Tibial nerve (tissue), 4 donors: ENCODE data around the gene FFAR2. TPM values are rescaled to one million over a fixed set of nuclear protein-coding genes. Genes with fewer than 3 reads are reported as not detected.

Source experiments
- DNase-seq, 2 donors: peaks; one replicate each; pipeline ENCODE4 v3.0.0-alpha.2; 2019; ENCODE audit warnings: low spot score in 2 of 2
- H3K27ac ChIP-seq, 4 donors: fragments of 200-600 bp; sonication (generic) in 3 of 4; one replicate each; pipeline ENCODE4 v1.5.1; 2017 to 2019; ENCODE audit warnings: mild to moderate bottlenecking in 1 of 4
- H3K27me3 ChIP-seq, 2 donors: fragments of 200-600 bp; sonication (generic) in 1 of 2; one replicate each; pipeline versions ENCODE4 v1.5.1 to v1.6.0; 2017 to 2019
- H3K36me3 ChIP-seq, 3 donors: fragments of 200-600 bp; sonication (generic); one replicate each; pipeline ENCODE4 v1.5.1; 2018 to 2019
- H3K4me1 ChIP-seq, 4 donors: fragments of 200-600 bp; sonication (generic) in 3 of 4; one replicate each; pipeline ENCODE4 v1.5.1; 2017 to 2019
- H3K4me3 ChIP-seq, 4 donors: fragments of 200-600 bp; sonication (generic) in 3 of 4; one replicate each; pipeline ENCODE4 v1.5.1; 2017 to 2019; ENCODE audit warnings: mild to moderate bottlenecking in 1 of 4, moderate library complexity in 1 of 4
- H3K9me3 ChIP-seq, 4 donors: fragments of 200-600 bp; sonication (generic) in 3 of 4; one replicate each; pipeline ENCODE4 v1.5.1; 2017 to 2019
- CTCF ChIP-seq, 5 experiments: fragments of 200-600 bp in 3 of 5; fragments of 450-650 bp in 2 of 5; sonication (generic) in 3 of 5; IDR thresholded peaks; one replicate each; pipeline ENCODE4 v1.5.1; 2016 to 2019; ENCODE audit warnings: antibody characterized with exemption in 5 of 5, mild to moderate bottlenecking in 3 of 5, moderate library complexity in 2 of 5
- EP300 ChIP-seq, 2 donors: sonication (generic); formaldehyde crosslinking; IDR thresholded peaks; one replicate each; pipeline ENCODE4 v1.6.1; 2017; ENCODE audit warnings: antibody characterized with exemption in 2 of 2, mild to moderate bottlenecking in 1 of 2
- POLR2A ChIP-seq, 2 donors: fragments of 450-650 bp; IDR thresholded peaks; one replicate each; pipeline ENCODE4 v1.6.1; 2017; ENCODE audit warnings: antibody characterized with exemption in 2 of 2, mild to moderate bottlenecking in 2 of 2, moderate library complexity in 2 of 2
- WGBS, 2 donors: methylation state at CpG; one replicate each; pipeline ENCODE4 v1.1.5; 2018; 5-methylcytosine and 5-hydroxymethylcytosine counted together
- total RNA-seq, 4 donors: library from RNA; depleted of rRNA; stranded (reverse); fragments of >200 nt; gene quantifications; one replicate each; pipeline ENCODE4 v1.1.0, GENCODE V29; 2016

Gene FFAR2
- total RNA-seq, 4 donors from 2014 or later: 0.22 TPM; not detected in 3

DNA sequence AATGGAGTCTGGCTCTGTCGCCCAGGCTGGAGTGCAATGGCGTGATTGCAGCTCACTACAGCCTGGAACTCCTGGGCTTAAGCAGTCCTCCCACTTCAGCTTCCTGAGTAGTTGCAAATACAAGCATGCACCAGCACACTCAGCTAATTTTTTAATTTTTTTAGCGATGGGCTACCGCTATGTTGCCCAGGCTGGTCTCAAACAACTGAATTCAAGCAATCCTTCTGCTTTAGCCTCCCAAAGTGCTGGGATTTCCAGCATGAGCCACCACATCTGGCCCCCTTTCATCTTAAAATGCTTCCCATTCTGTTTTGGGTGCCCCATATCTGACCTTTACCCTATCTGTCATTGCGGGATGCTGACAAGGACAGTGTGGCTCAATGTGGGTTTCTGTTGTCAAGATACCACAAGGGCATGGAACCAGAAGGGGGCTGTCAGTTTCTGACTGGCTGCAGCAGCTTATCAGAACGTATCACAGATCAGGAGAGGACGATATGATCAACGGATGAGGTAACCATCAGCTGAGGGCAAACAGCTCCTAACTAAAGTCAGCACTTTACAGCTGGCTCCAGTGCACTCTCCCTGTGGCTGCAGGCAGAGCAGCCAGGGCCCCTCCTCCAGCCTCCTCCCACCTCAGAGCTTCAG, 44.8 kb upstream of the FFAR2 start:
- TF ChIP-seq EP300 (IDR thresholded peaks at IDR 0.05) (no peak), CTCF (IDR thresholded peaks at IDR 0.05) (no peak), POLR2A (IDR thresholded peaks at IDR 0.05) (no peak)
- H3K4me3 ChIP-seq: no peak overlapping the region
- 87 to 90% methylated on average over 8 of the region's 8 CpGs for whole genome bisulfite sequencing, 2 donors
- no peaks in the 10 kb centered on the region for H3K9me3 ChIP-seq
- H3K4me1 ChIP-seq: no peaks in the 10 kb centered on the region
- no peaks in the 10 kb centered on the region for H3K27me3 ChIP-seq
- H3K27ac ChIP-seq: no peak overlapping the region
- H3K36me3 ChIP-seq: no peaks in the 10 kb centered on the region
- DNase-seq: no peak

DNA sequence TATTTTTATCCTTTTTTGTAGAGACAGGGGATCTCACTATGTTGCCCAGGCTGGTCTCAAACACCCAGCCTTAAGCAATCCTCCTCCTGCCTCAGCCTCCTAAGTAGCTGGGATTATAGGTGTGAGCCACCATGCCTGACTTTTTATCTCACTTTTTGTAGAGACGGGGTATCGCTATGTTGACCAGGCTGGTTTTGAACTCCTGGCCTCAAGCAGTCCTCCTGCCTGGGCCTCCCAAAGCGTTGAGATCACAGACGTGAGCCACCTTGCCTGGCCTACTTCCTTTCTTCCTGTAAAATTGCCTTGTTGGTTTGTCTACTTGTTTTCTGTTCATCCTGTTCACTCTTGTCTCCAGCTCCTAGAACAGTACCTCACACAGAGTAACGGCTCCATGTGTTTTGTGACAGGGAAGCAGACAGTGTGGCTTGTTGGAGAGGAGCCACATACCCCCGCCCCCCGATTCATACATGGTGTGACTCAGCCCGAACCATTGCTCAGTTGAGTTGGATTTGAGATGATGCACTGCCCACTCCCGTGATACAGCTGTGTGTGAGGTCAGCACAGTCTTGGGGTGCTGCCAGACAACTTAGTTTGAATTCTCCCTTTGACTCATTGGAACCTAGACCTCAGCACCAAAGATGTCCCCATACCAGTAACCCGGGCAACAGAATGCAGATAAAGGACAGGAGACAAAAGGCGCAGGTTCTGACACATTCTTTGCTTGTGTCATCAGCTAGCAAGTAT, 43.0 kb upstream of the FFAR2 start:
- no peak for DNase-seq
- no peaks in the 10 kb centered on the region for H3K4me1 ChIP-seq
- H3K9me3 ChIP-seq: no peaks in the 10 kb centered on the region
- H3K4me3 ChIP-seq: no peak overlapping the region
- H3K27me3 ChIP-seq: no peaks in the 10 kb centered on the region
- H3K36me3 ChIP-seq: no peaks in the 10 kb centered on the region
- WGBS, 2 donors: 66% methylated on average over 11 of the region's 11 CpGs
- no peak for TF ChIP-seq POLR2A (IDR thresholded peaks at IDR 0.05)
- TF ChIP-seq EP300 (IDR thresholded peaks at IDR 0.05): no peak
- TF ChIP-seq CTCF (IDR thresholded peaks at IDR 0.05): no peak
- H3K27ac ChIP-seq: no peak overlapping the region

GRCh38 chr19:35407619-35408018, 40.4 kb upstream of the FFAR2 start:
- TF ChIP-seq POLR2A (IDR thresholded peaks at IDR 0.05) (no peak), CTCF (IDR thresholded peaks at IDR 0.05) (no peak), EP300 (IDR thresholded peaks at IDR 0.05) (no peak)
- WGBS, 2 donors: 64 to 69% methylated on average over 6 of the region's 6 CpGs
- H3K36me3 ChIP-seq: no peaks in the 10 kb centered on the region
- no peaks in the 10 kb centered on the region for H3K27me3 ChIP-seq
- no peaks in the 10 kb centered on the region for H3K9me3 ChIP-seq
- H3K4me3 ChIP-seq: no peak overlapping the region
- no peak overlapping the region for H3K27ac ChIP-seq
- H3K4me1 ChIP-seq: no peaks in the 10 kb centered on the region
- no peak for DNase-seq

GRCh38 chr19:35408284-35409171, 39.5 kb upstream of the FFAR2 start:
- no peak for DNase-seq
- WGBS, 2 donors: 83 to 88% methylated on average over 13 of the region's 13 CpGs
- Histone ChIP-seq H3K4me1 (no peaks in the 10 kb centered on the region), H3K27me3 (no peaks in the 10 kb centered on the region), H3K4me3 (no peak overlapping the region), H3K27ac (no peak overlapping the region), H3K9me3 (no peaks in the 10 kb centered on the region), H3K36me3 (no peaks in the 10 kb centered on the region)
- no peak for TF ChIP-seq EP300 (IDR thresholded peaks at IDR 0.05)
- no peak for TF ChIP-seq CTCF (IDR thresholded peaks at IDR 0.05)
- TF ChIP-seq POLR2A (IDR thresholded peaks at IDR 0.05): no peak
